Peyer's patch (tissue), 4 donors: ENCODE measurements around the gene GPR183.

Experiments used
- POLR2A ChIP-seq, 2 donors: fragments of 450-650 bp; IDR thresholded peaks; one replicate each; pipeline ENCODE4 v1.5.1; 2017; ENCODE audit warnings: antibody characterized with exemption in 2 of 2, mild to moderate bottlenecking in 2 of 2, moderate library complexity in 2 of 2
- TF ChIP-seq, protein P1 (sequence below), 6 experiments: fragments of 450-650 bp in 4 of 6; fragments of 200-600 bp in 2 of 6; sonication (generic) in 1 of 6; IDR thresholded peaks; one replicate each; pipeline ENCODE4 v1.5.1; 2017 to 2019; ENCODE audit warnings: antibody characterized with exemption in 6 of 6, mild to moderate bottlenecking in 3 of 6, moderate library complexity in 1 of 6

DNA sequence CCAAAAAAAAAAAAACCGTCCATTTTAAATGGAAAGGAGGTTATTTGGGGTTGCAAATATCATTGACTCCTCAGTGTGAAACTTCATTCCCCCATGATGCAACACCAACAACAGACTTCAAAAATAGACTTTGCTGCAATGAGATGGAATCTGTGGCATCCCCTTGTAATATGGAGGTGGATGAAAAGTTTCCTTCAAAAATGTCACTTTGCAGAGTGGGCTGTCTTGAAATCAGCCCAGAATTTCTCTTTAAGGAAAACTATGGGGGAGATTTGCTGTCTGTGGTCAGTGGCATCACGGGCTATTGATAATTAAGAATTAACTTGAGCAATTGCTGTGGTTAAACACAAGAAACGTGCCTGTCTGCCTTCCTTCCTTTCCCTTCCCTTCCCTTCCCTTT, 50.5 kb downstream of the GPR183 start:
- TF ChIP-seq, protein P1, sequence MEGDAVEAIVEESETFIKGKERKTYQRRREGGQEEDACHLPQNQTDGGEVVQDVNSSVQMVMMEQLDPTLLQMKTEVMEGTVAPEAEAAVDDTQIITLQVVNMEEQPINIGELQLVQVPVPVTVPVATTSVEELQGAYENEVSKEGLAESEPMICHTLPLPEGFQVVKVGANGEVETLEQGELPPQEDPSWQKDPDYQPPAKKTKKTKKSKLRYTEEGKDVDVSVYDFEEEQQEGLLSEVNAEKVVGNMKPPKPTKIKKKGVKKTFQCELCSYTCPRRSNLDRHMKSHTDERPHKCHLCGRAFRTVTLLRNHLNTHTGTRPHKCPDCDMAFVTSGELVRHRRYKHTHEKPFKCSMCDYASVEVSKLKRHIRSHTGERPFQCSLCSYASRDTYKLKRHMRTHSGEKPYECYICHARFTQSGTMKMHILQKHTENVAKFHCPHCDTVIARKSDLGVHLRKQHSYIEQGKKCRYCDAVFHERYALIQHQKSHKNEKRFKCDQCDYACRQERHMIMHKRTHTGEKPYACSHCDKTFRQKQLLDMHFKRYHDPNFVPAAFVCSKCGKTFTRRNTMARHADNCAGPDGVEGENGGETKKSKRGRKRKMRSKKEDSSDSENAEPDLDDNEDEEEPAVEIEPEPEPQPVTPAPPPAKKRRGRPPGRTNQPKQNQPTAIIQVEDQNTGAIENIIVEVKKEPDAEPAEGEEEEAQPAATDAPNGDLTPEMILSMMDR (IDR thresholded peaks at IDR 0.05) = no peak
- TF ChIP-seq POLR2A (IDR thresholded peaks at IDR 0.05) = no peak
